GM12892 (cell line): ENCODE results near the gene SPATA46.

Experiments
- POLR2A ChIP-seq: IDR thresholded peaks from 2 replicates; pipeline ENCODE4 v1.6.1; 2011; ENCODE audit warnings: low read depth, low read length, control low read depth
- POLR2AphosphoS5 ChIP-seq: IDR thresholded peaks from 2 replicates; pipeline ENCODE4 v1.6.1; 2011; ENCODE audit warnings: low read depth, low read length, control low read depth

GRCh38 chr1:162364498-162364897 lies 12.2 kb downstream of the SPATA46 start:
- TF ChIP-seq POLR2A (no peak), POLR2AphosphoS5 (no peak)
